Esophagus muscularis mucosa (tissue), 4 donors: Measurements from ENCODE around the gene ARF1. TPM values are rescaled to one million over a fixed set of nuclear protein-coding genes. Genes with fewer than 3 reads are reported as not detected.

ENCODE experiments used
- DNase-seq: peaks from one replicate; pipeline ENCODE4 v3.0.0-alpha.2; 2017; ENCODE audit errors: extremely low spot score
- H3K27ac ChIP-seq, 4 donors: fragments of 200-600 bp; sonication (generic); replicated peaks in 1 of 4; 1 replicate in 3 of 4; 2 replicates in 1 of 4; pipeline ENCODE4 v1.5.1; 2016 to 2019; ENCODE audit warnings: mild to moderate bottlenecking in 1 of 4
- H3K27me3 ChIP-seq, 4 donors: fragments of 200-600 bp; sonication (generic); one replicate each; pipeline versions ENCODE4 v1.5.1 to v1.6.0; 2016 to 2019
- H3K36me3 ChIP-seq, 4 donors: fragments of 200-600 bp; sonication (generic); one replicate each; pipeline ENCODE4 v1.5.1; 2016 to 2019
- H3K4me1 ChIP-seq, 4 donors: fragments of 200-600 bp; sonication (generic); one replicate each; pipeline ENCODE4 v1.5.1; 2016 to 2019
- H3K4me3 ChIP-seq, 4 donors: fragments of 200-600 bp; sonication (generic); 1 replicate in 2 of 4; 2 replicates in 2 of 4; pipeline ENCODE4 v1.5.1; 2016 to 2019; ENCODE audit warnings: mild to moderate bottlenecking in 4 of 4, moderate library complexity in 1 of 4
- H3K9me3 ChIP-seq, 4 donors: fragments of 200-600 bp; sonication (generic); 1 replicate in 3 of 4; 2 replicates in 1 of 4; pipeline ENCODE4 v1.5.1; 2016 to 2019
- CTCF ChIP-seq, 3 experiments: fragments of 200-600 bp in 2 of 3; fragments of 450-650 bp in 1 of 3; sonication (generic) in 2 of 3; IDR thresholded peaks; one replicate each; pipeline ENCODE4 v1.5.1; 2017 to 2019; ENCODE audit warnings: antibody characterized with exemption in 3 of 3, mild to moderate bottlenecking in 2 of 3, moderate library complexity in 1 of 3
- EP300 ChIP-seq: sonication (generic); formaldehyde crosslinking; IDR thresholded peaks from one replicate; pipeline ENCODE4 v1.6.1; 2017; ENCODE audit warnings: antibody characterized with exemption
- POLR2A ChIP-seq: fragments of 450-650 bp; IDR thresholded peaks from one replicate; pipeline ENCODE4 v1.6.1; 2017; ENCODE audit warnings: antibody characterized with exemption, moderate library complexity, mild to moderate bottlenecking, low read depth
- POLR2AphosphoS5 ChIP-seq, 2 donors: sonication (generic); formaldehyde crosslinking; IDR thresholded peaks; one replicate each; pipeline ENCODE4 v1.6.1; 2017; ENCODE audit warnings: antibody characterized with exemption in 2 of 2
- WGBS: methylation state at CpG from one replicate; pipeline ENCODE4 v1.1.5; 2018; 5-methylcytosine and 5-hydroxymethylcytosine counted together
- intact Hi-C: fragments of 100-400 bp; cut with DNase I; formaldehyde crosslinking; loops from one replicate; pipeline ENCODE4 v1.15.1; 2023
- total RNA-seq, 4 donors: library from RNA; depleted of rRNA; stranded (reverse); fragments of >200 nt; gene quantifications; one replicate each; pipeline versions ENCODE4 v1.1.0 to v1.2.1, GENCODE V29; 2016

The ARF1 gene
- total RNA-seq, 4 donors from 2014 or later, result 238 to 392 (median 346) TPM

- Histone ChIP-seq H3K36me3 (peaks cover 0 to 9% (median 4%) of the 10 kb centered on the region in 4 donors), H3K9me3 (no peaks in the 10 kb centered on the region), H3K4me1 (peaks cover 67 to 87% (median 78%) of the 10 kb centered on the region in 4 donors), H3K4me3 (peak overlapping the region; percentile 79 to 99 (median 96)), H3K27ac (peak overlapping the region; percentile 96 to 100 (median 100)), H3K27me3 (no peaks in the 10 kb centered on the region)
- DNase-seq, result no peak
- intact Hi-C loops, result loop anchor here (10.0 kb wide), 1 partner anchor 320 kb away; no protein-coding TSS in a partner anchor
- TF ChIP-seq POLR2AphosphoS5 (IDR thresholded peaks at IDR 0.05) (no peak), CTCF (IDR thresholded peaks at IDR 0.05) (no peak), EP300 (no peak), POLR2A (no peak)
- WGBS, result 63% methylated on average over 5 of the region's 5 CpGs
Measured at GRCh38 chr1:228084797-228085196, 2.3 kb downstream of the ARF1 start.

GRCh38 chr1:228085287-228085951, 2.9 kb downstream of the ARF1 start:
- Histone ChIP-seq H3K27ac (peak overlapping the region; percentile 96 to 100 (median 100)), H3K9me3 (no peaks in the 10 kb centered on the region), H3K4me1 (peaks cover 74 to 87% (median 84%) of the 10 kb centered on the region in 4 donors), H3K36me3 (peaks cover 0 to 9% (median 4%) of the 10 kb centered on the region in 4 donors), H3K4me3 (peak overlapping the region; percentile 79 to 99 (median 96)), H3K27me3 (no peaks in the 10 kb centered on the region)
- 45% methylated on average over 6 of the region's 6 CpGs for WGBS
- TF ChIP-seq POLR2A (no peak), POLR2AphosphoS5 (IDR thresholded peaks at IDR 0.05) (peak; percentile 10 to 66), EP300 (no peak), CTCF (IDR thresholded peaks at IDR 0.05) (no peak)
- intact Hi-C loops, result loop anchor here (10.0 kb wide), 1 partner anchor 321 kb away; no protein-coding TSS in a partner anchor
- no peak for DNase-seq

- no peaks in the 10 kb centered on the region for H3K9me3 ChIP-seq
- WGBS, result 50% methylated on average over 7 of the region's 7 CpGs
- peaks cover 0 to 15% (median 6%) of the 10 kb centered on the region in 4 donors for H3K36me3 ChIP-seq
- intact Hi-C loops, result loop anchor here (10.0 kb wide), 1 partner anchor 323 kb away; no protein-coding TSS in a partner anchor
- peak overlapping the region; percentile 36 to 100 (median 49) for H3K27ac ChIP-seq
- H3K27me3 ChIP-seq, result no peaks in the 10 kb centered on the region
- TF ChIP-seq POLR2A (no peak), POLR2AphosphoS5 (IDR thresholded peaks at IDR 0.05) (peak; percentile 25 to 55)
- H3K4me3 ChIP-seq, result peak overlapping the region in 3 of 4 donors; percentile 2 to 21 (median 15)
- DNase-seq, result no peak
- peaks cover 89 to 94% (median 93%) of the 10 kb centered on the region in 4 donors for H3K4me1 ChIP-seq
Measured at GRCh38 chr1:228087771-228088251, 5.3 kb downstream of the ARF1 start.

- H3K27me3 ChIP-seq, result no peaks in the 10 kb centered on the region
- no peaks in the 10 kb centered on the region for H3K9me3 ChIP-seq
- H3K4me3 ChIP-seq, result peak overlapping the region in 1 of 4 donors; percentile 4
- TF ChIP-seq POLR2AphosphoS5 (IDR thresholded peaks at IDR 0.05) (no peak), EP300 (no peak), POLR2A (no peak), CTCF (IDR thresholded peaks at IDR 0.05) (no peak)
- peaks cover 0 to 17% (median 6%) of the 10 kb centered on the region in 4 donors for H3K36me3 ChIP-seq
- H3K4me1 ChIP-seq, result peaks cover 93 to 100% (median 97%) of the 10 kb centered on the region in 4 donors
- DNase-seq, result no peak
- WGBS, result 62% methylated on average over 17 of the region's 21 CpGs
- intact Hi-C loops, result loop anchor here (10.0 kb wide), 1 partner anchor 324 kb away; no protein-coding TSS in a partner anchor
- H3K27ac ChIP-seq, result peak overlapping the region; percentile 6 to 100 (median 49)
Measured at GRCh38 chr1:228088586-228089498, 6.3 kb downstream of the ARF1 start.
